Measurements from ENCODE around the gene SSBP3.

SSBP3 gene

DNA sequence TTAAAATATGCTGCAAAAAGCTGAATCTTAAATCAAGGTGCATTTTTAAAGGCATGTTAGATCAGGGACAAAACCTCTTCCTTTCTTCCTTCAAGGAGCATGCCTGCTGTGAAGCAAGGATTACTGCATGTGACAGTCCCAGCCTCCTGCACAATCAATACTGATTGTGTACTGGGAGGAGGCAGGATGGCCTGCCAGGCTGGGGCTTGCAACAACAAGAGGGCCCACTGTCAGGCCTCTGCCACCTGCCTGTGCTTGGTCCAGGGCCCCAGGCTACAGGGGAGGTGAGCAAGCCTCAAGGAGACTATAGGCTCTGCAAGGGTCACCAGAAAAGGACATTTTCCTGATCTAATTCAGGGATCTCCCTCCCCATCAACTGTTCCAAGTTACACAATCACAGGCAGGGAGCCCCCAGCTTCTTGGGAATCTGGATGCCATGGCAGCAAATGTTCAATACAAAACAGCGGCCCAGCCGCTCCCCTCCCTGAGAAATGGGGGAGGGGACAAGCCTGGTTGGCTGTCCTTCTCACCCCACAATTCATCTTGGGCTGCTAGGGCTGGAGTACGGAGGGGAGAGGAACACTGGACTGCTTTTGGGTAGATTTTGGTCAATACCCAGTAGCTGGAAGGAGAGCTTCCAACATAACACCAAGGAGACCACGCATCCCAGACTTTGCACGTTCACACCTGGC lies 76.7 kb downstream of the SSBP3 start:
- no peak for DNase-seq (ENCODE audit: low read depth)

DNA sequence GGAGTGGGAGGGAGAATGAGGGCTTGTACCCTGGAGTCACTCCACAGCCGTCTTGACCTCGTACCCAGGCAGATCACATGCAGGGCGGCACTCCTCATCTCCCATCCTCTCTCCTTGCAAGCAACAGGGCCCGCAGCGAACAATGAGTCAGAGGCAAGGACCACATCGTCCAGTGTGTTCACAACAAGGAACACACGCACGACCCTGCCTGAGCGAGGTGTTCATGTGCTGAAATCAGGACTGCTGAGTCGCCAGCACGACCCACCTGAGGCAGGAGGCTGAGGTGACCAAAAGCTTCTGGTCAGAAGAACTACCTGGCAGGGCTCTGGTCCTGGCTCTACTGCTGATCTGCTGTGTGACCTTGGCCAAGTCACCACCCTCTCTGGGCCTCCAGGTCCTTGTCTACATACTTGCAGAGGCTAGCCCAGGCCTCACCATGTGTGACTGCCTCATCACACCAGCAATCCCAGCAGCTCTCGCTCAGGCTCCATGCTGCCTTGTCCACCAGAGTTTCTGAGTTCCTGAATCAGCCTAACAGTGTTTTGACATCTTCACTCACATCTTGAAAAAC lies 78.0 kb downstream of the SSBP3 start:
- DNase-seq (ENCODE audit: low read depth) = no peak

DNA sequence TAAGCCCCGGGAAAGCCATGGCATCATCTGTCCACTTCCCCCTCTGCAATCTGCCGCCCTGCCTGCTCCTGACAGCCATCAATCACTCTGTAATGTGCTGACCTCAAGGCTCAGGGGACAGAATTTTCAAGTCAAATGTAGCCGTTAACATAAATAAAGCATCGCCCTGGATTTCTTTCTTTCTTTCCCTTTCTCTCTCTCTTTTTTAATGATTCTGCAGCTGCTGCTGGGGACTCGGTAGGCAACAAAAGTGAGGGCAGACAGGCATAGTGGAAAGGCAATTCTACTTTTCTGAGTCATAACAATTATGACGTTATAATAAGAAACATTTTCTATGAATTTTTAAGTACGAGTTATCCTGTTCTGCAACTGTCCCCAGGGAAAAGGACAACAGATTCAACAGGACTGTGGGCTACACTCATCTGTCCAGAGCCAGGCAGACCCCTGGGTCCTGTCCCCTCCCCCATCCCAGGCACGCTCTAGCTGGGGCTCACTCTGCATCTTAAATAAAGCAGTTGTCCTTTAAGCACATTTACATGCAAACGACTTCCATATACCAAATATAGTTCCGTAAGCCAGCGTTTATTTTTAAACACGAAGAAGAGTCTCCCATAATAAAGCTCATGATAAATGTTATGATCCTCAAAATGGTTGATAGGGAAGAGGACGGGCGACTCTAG lies 78.7 kb downstream of the SSBP3 start:
- no peak for DNase-seq (ENCODE audit: low read depth)

DNA sequence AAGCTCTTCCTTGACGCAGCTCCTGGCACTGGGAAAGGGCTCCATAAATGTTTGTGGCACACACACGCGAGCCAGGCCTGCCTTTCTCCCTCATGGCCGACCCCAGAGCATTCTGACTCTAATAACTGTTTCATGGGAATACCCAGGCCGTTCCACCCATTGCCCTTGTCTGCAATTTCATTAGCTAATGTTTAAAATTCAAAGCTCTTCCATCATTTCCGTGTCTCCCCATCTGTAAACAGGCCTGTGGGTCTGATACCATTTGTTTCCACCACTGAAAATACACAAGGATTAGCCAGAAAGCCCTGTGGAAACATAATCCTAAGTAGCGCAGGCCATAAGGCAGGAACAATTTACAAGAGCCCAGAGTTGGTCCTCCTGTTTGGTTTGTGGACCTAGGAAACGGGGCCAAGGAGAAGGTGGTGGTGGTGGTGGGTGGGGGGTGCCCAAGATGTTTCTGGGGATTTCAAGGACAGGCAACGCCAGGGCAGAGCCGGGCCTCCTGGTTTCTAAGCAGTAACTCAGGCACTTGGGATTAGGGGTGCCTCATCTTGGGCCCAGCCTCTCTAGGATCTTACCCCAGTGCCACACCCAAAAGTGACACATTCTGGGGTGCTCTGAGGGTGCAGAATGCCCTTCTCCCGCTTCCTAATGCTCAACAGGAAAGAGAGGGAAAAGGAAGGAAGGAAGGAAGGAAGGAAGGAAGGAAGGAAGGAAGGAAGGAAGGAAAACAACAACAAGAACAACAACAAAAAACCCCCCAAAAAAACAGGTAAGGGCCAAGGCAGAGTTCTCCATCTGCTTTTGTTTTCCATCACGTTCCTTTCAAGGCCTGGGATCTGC lies 79.4 kb downstream of the SSBP3 start:
- no peak for DNase-seq (ENCODE audit: low read depth)

DNA sequence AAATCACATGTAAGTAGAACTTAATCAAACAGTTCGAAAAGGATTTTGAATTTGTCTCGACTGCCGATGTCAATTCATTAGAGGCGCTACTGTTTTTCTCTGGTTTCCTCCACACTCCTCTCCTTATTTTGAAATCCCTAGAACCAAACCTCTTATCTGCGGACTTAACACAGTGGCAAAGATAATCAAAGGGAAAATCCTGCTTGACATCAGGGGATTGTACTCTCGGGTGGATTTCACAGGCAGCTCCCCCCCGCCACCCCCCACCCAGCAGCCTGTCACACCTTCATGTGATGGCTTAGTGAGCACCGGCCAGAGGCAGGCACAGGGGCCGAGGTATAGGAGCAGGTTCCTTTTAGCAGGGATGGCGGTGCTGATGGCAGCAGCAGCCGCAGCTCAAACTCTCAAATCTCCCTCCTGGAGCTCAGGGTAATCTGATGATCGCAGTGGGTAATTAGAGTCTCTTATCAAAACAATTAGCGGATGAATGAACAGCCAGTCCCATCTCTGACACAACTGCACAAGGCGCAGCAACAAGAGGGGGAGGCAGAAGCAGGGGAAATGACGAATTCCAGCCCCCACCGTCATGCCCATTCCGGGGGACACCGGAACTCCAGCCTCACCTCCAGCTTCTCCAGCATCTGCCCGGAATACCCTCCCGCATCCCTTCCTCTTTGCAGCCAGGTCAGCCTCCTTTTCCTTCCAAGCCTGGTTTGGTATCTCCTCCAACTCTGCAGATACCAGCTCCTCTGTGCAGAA lies 80.3 kb downstream of the SSBP3 start:
- DNase-seq (ENCODE audit: low read depth) = no peak

DNA sequence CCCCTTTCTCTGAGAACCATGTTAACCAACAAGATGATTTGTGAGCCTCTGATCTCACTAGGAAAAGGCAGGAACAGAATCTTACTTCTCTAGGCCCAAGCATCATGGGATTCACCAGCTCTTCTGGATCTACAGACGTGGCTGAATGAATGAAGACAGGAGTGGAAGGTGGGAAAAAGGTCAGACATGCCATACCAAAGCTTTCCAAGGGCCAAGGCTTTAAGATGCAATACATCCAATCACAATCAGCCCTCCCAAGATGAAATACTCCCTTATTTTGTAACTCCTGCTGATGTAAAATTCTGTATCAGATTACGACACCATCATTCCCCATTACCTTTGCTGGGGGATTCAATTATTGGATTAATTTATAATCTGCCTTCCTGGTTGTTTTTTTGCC lies 80.9 kb downstream of the SSBP3 start:
- DNase-seq (ENCODE audit: low read depth) = no peak

DNA sequence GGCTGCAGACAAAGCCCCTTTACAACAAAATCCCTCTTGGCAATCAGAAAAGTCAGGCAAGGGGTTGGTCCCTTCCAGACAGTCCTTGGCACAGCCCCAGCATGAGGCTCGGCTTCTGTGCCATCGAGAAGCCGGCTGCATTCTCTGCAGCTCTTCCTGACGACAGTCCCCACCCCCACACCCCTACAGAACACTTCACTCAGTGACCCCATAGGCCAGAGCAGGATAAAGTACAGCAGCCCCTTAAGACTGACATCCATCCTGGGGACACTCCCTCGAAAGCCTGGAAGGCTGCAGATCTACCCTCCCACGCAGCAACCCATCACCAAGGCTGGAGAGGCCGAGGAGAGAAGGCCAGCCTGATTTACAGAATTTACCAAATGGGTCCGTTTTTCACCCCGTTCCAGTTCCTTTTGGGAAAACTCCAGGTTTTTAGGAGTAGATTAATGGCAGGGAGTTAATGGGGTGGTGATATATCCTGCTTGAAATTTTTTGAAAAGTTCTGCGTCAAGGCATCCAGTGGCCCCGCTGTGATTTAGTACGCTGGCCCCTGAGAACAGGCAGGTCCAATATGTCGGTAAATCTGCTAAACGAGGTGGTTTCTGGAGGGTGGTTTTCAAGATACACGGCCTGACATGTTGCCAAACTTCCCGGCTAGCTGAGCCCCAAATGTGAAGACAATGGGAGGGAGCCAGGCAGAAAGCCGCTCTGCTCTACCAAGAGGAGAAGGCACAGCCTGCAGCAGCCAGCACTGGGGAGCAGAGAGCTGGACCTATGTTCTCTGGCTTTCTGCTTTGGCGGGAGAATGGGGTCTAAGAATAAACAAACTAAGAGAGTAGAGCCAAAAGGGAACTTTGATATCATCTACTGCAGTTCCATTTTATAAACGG lies 81.7 kb downstream of the SSBP3 start:
- no peak for DNase-seq (ENCODE audit: low read depth)

DNA sequence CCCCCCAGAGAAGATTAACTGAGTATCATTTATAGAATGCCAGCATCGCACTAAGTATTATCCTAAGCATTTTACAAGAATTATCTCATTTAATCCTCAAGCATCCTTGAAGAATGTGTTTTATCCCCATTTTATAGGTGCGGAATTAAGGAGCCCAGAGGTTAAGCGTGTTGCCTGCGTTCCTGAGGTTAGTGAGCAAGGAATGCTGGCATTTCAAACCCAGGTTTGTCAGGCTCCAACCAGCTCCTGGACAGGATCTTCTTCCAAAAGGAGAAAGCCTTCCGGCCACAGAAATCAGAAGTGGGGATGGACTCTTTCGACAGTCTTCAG lies 82.3 kb downstream of the SSBP3 start:
- no peak for DNase-seq (ENCODE audit: low read depth)

DNA sequence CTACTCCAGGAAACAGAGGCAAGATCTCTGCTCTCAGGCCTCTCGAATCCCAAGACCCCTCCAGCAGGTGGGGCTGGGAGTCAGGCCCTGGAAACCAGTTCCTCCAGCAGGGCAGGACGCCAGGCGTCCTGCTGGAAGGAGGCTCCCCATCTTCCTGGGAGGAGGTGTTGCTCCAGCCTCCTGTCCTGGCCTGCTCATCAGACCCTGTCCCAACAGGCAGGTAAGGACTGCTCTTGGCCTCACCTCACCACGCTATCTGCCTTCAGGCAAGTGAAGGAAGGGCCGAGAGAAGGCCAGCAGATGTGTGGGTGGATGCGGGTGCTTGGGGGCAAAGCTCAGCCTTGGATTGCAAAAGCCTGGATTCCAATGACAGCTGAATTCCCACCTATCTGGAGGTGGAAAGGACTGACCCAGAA lies 82.9 kb downstream of the SSBP3 start:
- DNase-seq (ENCODE audit: low read depth) = no peak

DNA sequence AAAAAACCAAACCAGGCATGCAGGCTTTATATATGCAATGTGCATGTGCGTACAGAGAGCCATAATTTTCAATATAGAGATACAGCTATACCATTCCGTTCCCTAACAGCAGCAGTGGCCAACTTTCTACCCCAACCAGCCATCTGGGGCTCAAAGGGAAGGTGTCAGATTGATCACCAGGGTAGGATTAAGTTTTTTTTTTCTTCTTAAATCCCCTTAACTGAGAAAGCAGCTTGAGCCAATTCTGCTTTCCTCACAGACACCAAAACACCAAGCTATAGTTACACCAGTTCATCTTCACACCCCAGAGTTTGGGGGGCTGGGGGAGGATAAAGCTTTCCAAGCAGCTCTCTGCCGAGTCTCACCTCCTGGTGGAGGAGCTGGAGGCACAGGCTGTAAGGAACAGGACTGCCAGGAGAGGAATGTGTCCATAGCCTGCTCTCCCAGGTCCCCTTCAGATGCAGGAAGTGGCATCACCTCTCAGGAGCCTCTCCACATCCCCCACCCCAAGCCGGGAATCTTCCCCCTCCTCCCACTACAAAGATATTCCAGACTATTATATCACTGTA lies 87.9 kb downstream of the SSBP3 start:
- no peak for DNase-seq (ENCODE audit: low read depth)

DNA sequence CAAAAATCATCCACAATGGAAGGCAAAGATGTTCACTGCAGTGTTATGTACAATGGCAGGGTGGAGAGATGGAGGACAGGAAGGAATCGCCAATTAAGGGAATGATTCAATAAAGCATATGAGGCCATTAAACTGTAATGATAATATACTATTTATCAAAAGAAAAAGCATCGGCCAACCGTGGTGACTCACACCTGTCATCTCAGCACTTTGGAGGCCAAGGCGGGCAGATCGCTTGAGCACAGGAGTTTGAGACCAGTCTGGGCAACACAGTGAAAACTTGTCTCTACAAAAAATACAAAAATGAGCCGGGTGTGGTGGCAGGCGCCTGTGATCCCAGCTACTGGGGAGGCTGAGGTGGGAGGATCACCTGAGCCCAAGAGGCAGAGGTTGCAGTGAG lies 89.1 kb downstream of the SSBP3 start:
- DNase-seq (ENCODE audit: low read depth) = no peak

DNA sequence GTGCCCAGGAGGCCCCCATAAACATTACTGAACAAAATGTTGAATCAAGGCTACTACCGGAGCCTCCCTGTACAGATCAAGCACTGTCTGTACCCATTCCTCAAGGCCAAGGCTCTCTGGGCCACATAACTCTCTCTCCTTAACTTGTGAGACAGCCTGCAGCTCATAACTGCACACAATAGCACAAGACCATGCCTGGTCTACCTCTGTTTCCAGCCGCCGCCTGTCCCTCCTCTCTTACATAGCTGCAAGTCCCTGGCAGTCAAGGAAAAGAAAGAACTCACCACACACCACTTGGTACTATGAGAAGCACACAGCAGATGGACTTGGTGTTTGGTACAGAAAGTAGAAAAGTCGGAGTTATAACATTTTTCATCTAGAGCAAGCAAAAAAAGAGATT lies 91.1 kb downstream of the SSBP3 start:
- no peak for DNase-seq (ENCODE audit: low read depth)

DNA sequence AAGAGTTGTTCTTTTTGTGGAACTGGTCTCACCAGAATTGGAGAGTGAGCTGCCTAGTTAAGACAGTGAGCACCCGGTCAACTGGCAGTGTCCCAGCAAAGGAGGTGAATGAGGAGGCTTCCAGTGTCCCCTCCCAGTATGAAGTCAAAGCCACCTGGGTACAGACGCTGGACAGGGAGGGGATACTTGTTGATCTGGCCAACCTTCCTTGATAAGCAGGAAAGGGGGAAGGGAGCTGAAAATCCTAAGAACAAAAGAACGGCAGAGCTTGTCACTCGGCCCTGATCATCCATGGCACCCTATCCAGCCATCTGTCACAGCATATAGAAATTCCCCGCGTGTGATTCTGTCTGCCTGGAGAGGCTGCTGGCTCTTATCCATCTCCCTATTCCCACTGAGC lies 91.5 kb downstream of the SSBP3 start:
- DNase-seq (ENCODE audit: low read depth) = no peak

DNA sequence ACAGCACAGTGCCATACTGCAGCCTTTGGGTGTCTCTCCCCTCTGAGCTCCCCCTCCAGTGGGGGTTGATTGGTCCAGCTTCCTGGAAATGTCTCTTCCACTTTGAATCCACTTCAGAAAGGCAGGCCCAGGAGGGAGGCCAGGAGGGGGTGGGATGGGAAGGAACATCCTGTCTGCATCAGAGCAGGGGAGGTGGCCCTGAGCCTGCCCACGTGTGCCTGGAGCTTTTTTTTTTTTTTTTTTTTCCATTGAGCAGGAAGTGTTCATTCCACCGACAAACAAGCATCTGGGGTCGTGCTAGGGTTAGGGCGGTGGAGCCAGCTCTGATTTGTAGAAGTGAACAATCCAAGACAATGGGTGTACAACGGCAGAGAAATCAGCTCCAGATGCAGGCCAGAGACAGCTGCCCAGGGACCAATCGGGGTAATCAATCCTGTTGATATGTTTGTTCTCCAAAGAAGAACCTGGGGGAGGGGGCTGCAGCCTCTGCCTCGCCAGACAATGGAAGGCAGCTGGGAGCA lies 93.3 kb downstream of the SSBP3 start:
- DNase-seq (ENCODE audit: low read depth) = no peak

DNA sequence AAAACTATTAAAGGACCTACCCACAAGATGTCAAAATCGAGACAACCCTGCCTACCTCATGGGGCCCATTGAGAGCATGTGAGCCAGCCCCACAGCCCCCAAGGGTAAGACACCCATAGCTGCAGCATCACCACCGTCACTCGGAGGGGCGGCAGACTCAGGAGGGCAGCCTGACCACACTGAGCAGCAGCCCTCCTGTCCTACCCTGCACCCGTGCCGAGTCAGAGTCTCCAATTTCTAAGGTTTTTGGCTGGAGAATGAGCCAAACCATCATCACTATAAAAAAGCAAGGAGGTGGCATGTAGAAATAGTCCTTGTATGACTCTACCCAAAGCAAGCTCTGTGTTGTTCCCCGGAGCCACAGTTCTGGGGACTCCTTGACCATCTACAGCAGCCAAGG lies 94.7 kb downstream of the SSBP3 start:
- no peak for DNase-seq (ENCODE audit: low read depth)

DNA sequence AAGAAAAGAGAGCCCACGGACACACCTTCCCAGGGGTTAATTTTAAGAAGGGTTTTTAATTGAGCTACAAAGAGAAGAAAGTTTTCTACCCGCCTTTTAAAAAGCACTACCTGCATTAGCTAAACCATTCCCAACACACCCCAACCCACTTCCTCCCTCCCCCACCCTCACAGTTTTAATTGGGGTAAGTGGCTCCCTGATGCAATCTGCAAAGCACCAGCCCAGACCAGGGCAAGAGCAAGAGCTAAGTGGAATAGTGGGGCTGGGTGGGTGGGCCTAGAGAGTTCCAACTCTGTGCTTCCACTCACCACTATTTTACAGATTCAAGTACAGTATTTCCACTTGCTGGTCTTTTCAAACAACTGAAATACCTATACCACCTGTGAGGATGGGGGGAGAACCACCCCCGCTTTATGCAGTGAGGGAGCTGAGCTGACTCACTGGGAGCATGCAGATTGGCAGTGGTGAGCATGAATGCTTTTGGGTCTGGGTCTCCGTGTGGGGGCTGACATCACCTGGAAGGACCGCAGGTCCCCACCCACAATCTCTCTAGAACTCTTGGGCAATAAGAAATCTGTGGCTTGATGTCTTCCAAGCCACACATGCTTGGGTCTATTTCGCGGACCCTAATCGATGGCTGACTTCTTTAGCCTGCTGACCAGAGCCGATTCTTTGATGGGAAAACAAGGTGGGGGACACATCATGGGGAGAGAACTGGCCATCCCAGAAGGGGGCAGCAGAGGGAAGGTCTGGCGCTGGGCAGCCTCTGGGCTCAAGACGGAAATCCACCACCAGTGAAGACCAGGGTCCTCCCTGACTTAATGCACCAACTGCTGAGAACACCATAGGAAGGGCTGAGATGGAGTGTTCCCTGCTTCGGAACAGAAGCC lies 95.5 kb downstream of the SSBP3 start:
- no peak for DNase-seq (ENCODE audit: low read depth)

DNA sequence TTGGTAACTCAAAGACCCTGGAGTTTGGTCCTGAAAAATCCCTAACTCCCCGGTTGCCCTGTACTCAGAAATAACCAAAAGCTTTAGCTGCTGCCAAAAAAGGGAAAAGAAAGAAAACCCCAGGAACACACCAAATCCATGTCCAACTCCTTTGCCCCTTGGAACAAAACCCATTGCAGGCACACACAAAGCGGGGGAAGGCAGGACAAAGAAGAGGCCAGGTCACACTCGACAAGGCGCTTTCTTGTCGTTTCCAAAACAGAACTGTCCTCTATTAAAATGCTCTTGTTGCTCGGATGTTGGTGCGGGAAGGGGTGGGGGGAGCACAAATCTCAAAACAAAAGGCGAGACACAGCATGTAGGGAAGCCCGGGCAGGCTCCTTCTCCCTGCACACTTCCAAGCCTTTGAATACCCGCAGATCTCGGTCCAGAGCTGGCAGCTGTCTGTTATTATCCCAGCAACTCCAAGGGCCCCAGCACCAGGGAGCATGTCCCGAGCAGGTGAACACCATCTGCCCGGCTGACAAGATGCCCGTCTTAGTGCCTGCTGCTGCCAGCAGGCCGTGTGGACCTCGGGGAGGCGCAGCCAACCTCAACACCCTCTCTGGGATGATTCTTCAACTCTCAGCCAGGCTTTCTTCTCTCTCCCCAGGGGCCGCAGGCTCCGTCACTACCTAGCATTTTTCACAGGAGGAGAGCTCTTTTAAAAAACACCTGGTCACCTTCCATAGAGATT lies 96.4 kb downstream of the SSBP3 start:
- DNase-seq (ENCODE audit: low read depth) = no peak

DNA sequence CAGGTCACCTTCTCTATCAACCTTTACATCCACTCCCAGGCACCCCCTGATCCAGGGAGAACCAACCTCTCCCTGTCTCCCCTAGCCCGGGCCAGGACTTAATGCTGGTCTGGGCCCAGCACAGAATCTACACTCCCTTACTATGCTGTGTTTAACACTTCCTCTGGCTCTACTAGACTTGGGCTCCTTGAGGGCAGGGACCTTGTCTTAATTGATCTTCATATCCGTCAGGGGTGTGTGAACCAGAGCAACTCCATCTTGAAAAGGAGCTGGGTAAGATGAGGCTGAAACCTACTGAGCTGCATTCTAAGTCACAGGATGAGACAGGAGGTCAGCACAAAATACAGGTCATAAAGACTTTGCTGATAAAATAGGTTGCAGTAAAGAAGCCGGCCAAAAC lies 98.9 kb downstream of the SSBP3 start:
- no peak for DNase-seq (ENCODE audit: low read depth)
